ENCODE measurements around the gene SLC22A5.

Gene SLC22A5

GRCh38 chr5:132383984-132384383, 14.5 kb downstream of the SLC22A5 start:
- no peak for TF ChIP-seq CTCF (IDR thresholded peaks at IDR 0.05)
- Histone ChIP-seq H3K36me3 (ENCODE audit: control insufficient read depth, insufficient read depth, low read length) (no peaks in the 10 kb centered on the region), H3K4me1 (peaks cover 21% of the 10 kb centered on the region)

GRCh38 chr5:132384506-132385050, 15.1 kb downstream of the SLC22A5 start:
- H3K27ac ChIP-seq, result no peak overlapping the region
- no peak overlapping the region for H3K4me2 ChIP-seq (ENCODE audit: low read length)

More at GRCh38 chr5:132383984-132384383, 14.5 kb downstream of the SLC22A5 start:
- Histone ChIP-seq H2AFZ (no peak overlapping the region), H3K27me3 (ENCODE audit: control insufficient read depth, insufficient read depth, low read length) (no peaks in the 10 kb centered on the region), H3K4me3 (ENCODE audit: low read depth, low read length) (no peak overlapping the region), H3K9ac (no peak overlapping the region), H3K4me2 (ENCODE audit: low read length) (no peak overlapping the region), H3K27ac (no peak overlapping the region), H3K79me2 (peaks cover 26% of the 10 kb centered on the region), H3K9me3 (ENCODE audit: control insufficient read depth, low read length) (no peaks in the 10 kb centered on the region)

DNA sequence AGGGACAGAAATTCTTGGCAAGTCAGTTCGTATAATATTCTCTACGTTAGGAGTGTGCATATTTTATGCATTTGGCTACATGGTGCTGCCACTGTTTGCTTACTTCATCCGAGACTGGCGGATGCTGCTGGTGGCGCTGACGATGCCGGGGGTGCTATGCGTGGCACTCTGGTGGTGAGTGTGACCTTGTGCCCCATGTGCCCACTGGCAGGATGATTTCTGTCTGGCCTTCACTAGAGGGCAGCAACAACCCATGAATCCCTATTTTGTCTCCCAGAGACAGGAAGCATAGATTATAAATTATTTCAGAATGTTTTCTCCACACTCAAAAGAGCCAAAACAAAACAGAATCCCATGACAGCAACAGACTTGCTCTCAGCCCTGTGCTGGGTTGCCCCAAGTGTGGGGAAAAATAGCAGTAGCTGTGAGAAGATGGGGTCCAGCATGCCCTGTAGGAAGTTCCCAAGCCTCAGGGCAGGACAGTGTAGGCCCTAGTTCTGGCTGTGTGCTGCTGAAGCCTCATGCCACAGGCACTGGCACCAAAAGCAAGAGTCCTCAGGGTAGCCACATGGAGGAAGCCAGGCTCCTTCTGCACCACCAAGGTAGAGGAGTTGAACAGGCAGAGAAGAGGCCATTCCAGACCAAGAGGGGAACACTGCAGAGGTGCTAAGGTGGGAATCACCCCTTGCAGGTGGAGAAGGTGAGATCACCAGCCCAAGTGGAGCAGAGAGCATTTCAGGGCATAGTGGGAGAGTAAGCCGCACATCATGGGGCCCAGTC, 16.0 kb downstream of the SLC22A5 start:
- H3K4me3 ChIP-seq (ENCODE audit: low read depth, low read length), result no peak overlapping the region
- no peak overlapping the region for H3K9ac ChIP-seq
- no peaks in the 10 kb centered on the region for H3K36me3 ChIP-seq (ENCODE audit: control insufficient read depth, insufficient read depth, low read length)
- no peaks in the 10 kb centered on the region for H3K27me3 ChIP-seq (ENCODE audit: control insufficient read depth, insufficient read depth, low read length)
- H3K4me1 ChIP-seq, result peaks cover 18% of the 10 kb centered on the region
- H3K4me2 ChIP-seq (ENCODE audit: low read length), result no peak overlapping the region
- no peaks in the 10 kb centered on the region for H3K9me3 ChIP-seq (ENCODE audit: control insufficient read depth, low read length)
- peaks cover 18% of the 10 kb centered on the region for H3K79me2 ChIP-seq
- peak; percentile 80 for TF ChIP-seq CTCF (IDR thresholded peaks at IDR 0.05)
- peak overlapping the region; percentile 17 for H3K27ac ChIP-seq
- H2AFZ ChIP-seq, result no peak overlapping the region

More at GRCh38 chr5:132384506-132385050, 15.1 kb downstream of the SLC22A5 start:
- Histone ChIP-seq H2AFZ (no peak overlapping the region), H3K4me1 (peaks cover 18% of the 10 kb centered on the region), H3K9ac (no peak overlapping the region), H3K9me3 (ENCODE audit: control insufficient read depth, low read length) (no peaks in the 10 kb centered on the region), H3K27me3 (ENCODE audit: control insufficient read depth, insufficient read depth, low read length) (no peaks in the 10 kb centered on the region), H3K79me2 (peaks cover 26% of the 10 kb centered on the region), H3K36me3 (ENCODE audit: control insufficient read depth, insufficient read depth, low read length) (no peaks in the 10 kb centered on the region), H3K4me3 (ENCODE audit: low read depth, low read length) (no peak overlapping the region)
- TF ChIP-seq CTCF (IDR thresholded peaks at IDR 0.05), result no peak

DNA sequence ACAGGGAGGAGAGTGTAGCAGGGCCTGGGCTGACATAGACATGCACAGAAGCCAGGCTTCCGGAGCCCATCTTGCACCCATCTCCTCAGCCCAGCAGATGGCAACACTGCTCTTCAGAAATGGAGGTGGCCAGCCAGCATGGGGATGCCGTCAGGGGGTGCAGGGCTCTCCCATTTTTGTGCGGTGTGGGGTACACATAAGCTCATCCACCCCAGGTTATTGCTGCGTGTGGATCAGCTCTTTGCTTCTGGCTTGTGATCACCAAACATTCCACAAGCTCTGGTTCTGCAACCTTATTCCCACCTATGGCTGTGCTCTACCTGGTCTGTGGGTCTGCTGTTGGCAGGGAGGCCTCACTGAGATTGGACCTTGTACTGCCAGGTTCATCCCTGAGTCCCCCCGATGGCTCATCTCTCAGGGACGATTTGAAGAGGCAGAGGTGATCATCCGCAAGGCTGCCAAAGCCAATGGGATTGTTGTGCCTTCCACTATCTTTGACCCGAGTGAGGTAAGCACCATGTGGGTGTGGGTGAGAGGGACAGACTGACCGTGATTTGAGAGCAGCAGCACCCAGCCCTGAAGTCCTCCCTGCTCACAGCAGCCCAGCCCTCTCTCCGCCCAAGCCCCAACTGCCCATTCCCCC, 17.3 kb downstream of the SLC22A5 start:
- no peak overlapping the region for H3K4me2 ChIP-seq (ENCODE audit: low read length)
- H3K36me3 ChIP-seq (ENCODE audit: control insufficient read depth, insufficient read depth, low read length), result no peaks in the 10 kb centered on the region
- TF ChIP-seq CTCF (IDR thresholded peaks at IDR 0.05), result peak; percentile 70
- H3K9ac ChIP-seq, result no peak overlapping the region
- peaks cover 20% of the 10 kb centered on the region for H3K4me1 ChIP-seq
- peaks cover 16% of the 10 kb centered on the region for H3K79me2 ChIP-seq
- H2AFZ ChIP-seq, result no peak overlapping the region
- H3K9me3 ChIP-seq (ENCODE audit: control insufficient read depth, low read length), result no peaks in the 10 kb centered on the region
- H3K27ac ChIP-seq, result peak overlapping the region; percentile 29
- H3K27me3 ChIP-seq (ENCODE audit: control insufficient read depth, insufficient read depth, low read length), result no peaks in the 10 kb centered on the region
- H3K4me3 ChIP-seq (ENCODE audit: low read depth, low read length), result no peak overlapping the region

Data from parathyroid adenoma (tissue), 2 donors.